Prostate gland (tissue), 2 donors: ENCODE data around the gene DEFB114. TPM values are rescaled to one million over a fixed set of nuclear protein-coding genes. Genes with fewer than 3 reads are reported as not detected.

ENCODE experiments used
- DNase-seq: peaks from one replicate; pipeline ENCODE4 v3.0.0-alpha.2; 2019; ENCODE audit warnings: low spot score
- H3K27ac ChIP-seq, 2 donors: fragments of 200-600 bp; sonication (generic); 2 replicates each; pipeline ENCODE4 v1.5.1; 2017 to 2019
- H3K27me3 ChIP-seq: fragments of 200-600 bp; sonication (generic); replicated peaks from 2 replicates; pipeline ENCODE4 v1.5.1; 2019; ENCODE audit not compliant: insufficient read depth
- H3K36me3 ChIP-seq, 2 donors: fragments of 200-600 bp; sonication (generic); 1 replicate in 1 of 2; 2 replicates in 1 of 2; pipeline versions ENCODE4 v1.5.1 to v1.8.1; 2017 to 2019
- H3K4me1 ChIP-seq: fragments of 200-600 bp; sonication (generic); replicated peaks from 2 replicates; pipeline ENCODE4 v1.5.1; 2019
- H3K4me3 ChIP-seq, 2 donors: fragments of 200-600 bp; sonication (generic); 2 replicates each; pipeline ENCODE4 v1.5.1; 2017 to 2019
- H3K9me3 ChIP-seq: fragments of 200-600 bp; sonication (generic); 2 replicates; pipeline ENCODE4 v1.5.1; 2017
- CTCF ChIP-seq, 4 experiments: fragments of 200-600 bp in 2 of 4; fragments of 450-650 bp in 2 of 4; sonication (generic) in 2 of 4; IDR thresholded peaks; 1 replicate in 3 of 4; 2 replicates in 1 of 4; pipeline ENCODE4 v1.5.1; 2016 to 2019; ENCODE audit warnings: antibody characterized with exemption in 4 of 4, mild to moderate bottlenecking in 2 of 4, moderate library complexity in 2 of 4
- POLR2A ChIP-seq: fragments of 450-650 bp; IDR thresholded peaks from one replicate; pipeline ENCODE4 v1.6.1; 2016; ENCODE audit warnings: antibody characterized with exemption, mild to moderate bottlenecking
- POLR2AphosphoS5 ChIP-seq: sonication (generic); formaldehyde crosslinking; IDR thresholded peaks from one replicate; pipeline ENCODE4 v1.6.1; 2017; ENCODE audit warnings: antibody characterized with exemption
- WGBS: methylation state at CpG from one replicate; pipeline ENCODE4 v1.1.5; 2018; 5-methylcytosine and 5-hydroxymethylcytosine counted together
- intact Hi-C: fragments of 100-400 bp; cut with DNase I; formaldehyde crosslinking; loops from one replicate; pipeline ENCODE4 v1.14.2; 2022
- total RNA-seq, 2 donors: library from RNA; depleted of rRNA; stranded (reverse); fragments of >200 nt; gene quantifications; one replicate each; pipeline ENCODE4 v1.1.0, GENCODE V29; 2016

DEFB114 gene
- total RNA-seq, 2 donors from 2014 or later: not detected

GRCh38 chr6:49933526-49933925 is 30.4 kb downstream of the DEFB114 start:
- 86% methylated on average over 10 of the region's 21 CpGs for WGBS
- TF ChIP-seq POLR2A: no peak
- TF ChIP-seq CTCF (IDR thresholded peaks at IDR 0.05): no peak
- no peak for TF ChIP-seq POLR2AphosphoS5
- no peaks in the 10 kb centered on the region for H3K9me3 ChIP-seq
- no peak overlapping the region for H3K27ac ChIP-seq
- H3K36me3 ChIP-seq: no peaks in the 10 kb centered on the region
- no peaks in the 10 kb centered on the region for H3K27me3 ChIP-seq
- no peak overlapping the region for H3K4me3 ChIP-seq
- no peak for DNase-seq
- no peaks in the 10 kb centered on the region for H3K4me1 ChIP-seq
- intact Hi-C loops: no loop called here

- no peaks in the 10 kb centered on the region for H3K4me1 ChIP-seq
- H3K36me3 ChIP-seq: no peaks in the 10 kb centered on the region
- no peaks in the 10 kb centered on the region for H3K27me3 ChIP-seq
- H3K27ac ChIP-seq: no peak overlapping the region
- DNase-seq: no peak
- TF ChIP-seq POLR2A: no peak
- TF ChIP-seq CTCF (IDR thresholded peaks at IDR 0.05): no peak
- TF ChIP-seq POLR2AphosphoS5: no peak
- no peaks in the 10 kb centered on the region for H3K9me3 ChIP-seq
- H3K4me3 ChIP-seq: no peak overlapping the region
- intact Hi-C loops: no loop called here
These were observed 34.6 kb downstream of the DEFB114 start for GRCh38 chr6:49929340-49929739.

- Histone ChIP-seq H3K27me3 (no peaks in the 10 kb centered on the region), H3K27ac (no peak overlapping the region), H3K9me3 (no peaks in the 10 kb centered on the region), H3K36me3 (no peaks in the 10 kb centered on the region), H3K4me1 (no peaks in the 10 kb centered on the region), H3K4me3 (no peak overlapping the region)
- intact Hi-C loops: no loop called here
- DNase-seq: no peak
- 51% methylated on average over 3 of the region's 3 CpGs for WGBS
- no peak for TF ChIP-seq POLR2AphosphoS5
- TF ChIP-seq CTCF (IDR thresholded peaks at IDR 0.05): no peak
- TF ChIP-seq POLR2A: no peak
These were observed 40.1 kb downstream of the DEFB114 start for GRCh38 chr6:49923826-49924225.

- intact Hi-C loops: no loop called here
- H3K27me3 ChIP-seq: no peaks in the 10 kb centered on the region
- H3K27ac ChIP-seq: no peak overlapping the region
- no peaks in the 10 kb centered on the region for H3K4me1 ChIP-seq
- no peak overlapping the region for H3K4me3 ChIP-seq
- DNase-seq: no peak
- H3K9me3 ChIP-seq: no peaks in the 10 kb centered on the region
- H3K36me3 ChIP-seq: no peaks in the 10 kb centered on the region
- WGBS: 89% methylated on average over 5 of the region's 5 CpGs
- TF ChIP-seq POLR2A: no peak
- TF ChIP-seq CTCF (IDR thresholded peaks at IDR 0.05): no peak
- no peak for TF ChIP-seq POLR2AphosphoS5
These were observed 43.9 kb downstream of the DEFB114 start for GRCh38 chr6:49919935-49920644.

- DNase-seq: no peak
- Histone ChIP-seq H3K9me3 (no peaks in the 10 kb centered on the region), H3K4me3 (no peak overlapping the region), H3K4me1 (no peaks in the 10 kb centered on the region), H3K27ac (no peak overlapping the region), H3K36me3 (no peaks in the 10 kb centered on the region), H3K27me3 (no peaks in the 10 kb centered on the region)
- intact Hi-C loops: no loop called here
- WGBS: 68% methylated on average over 4 of the region's 4 CpGs
- TF ChIP-seq POLR2AphosphoS5 (no peak), POLR2A (no peak), CTCF (IDR thresholded peaks at IDR 0.05) (no peak)
These were observed 44.7 kb downstream of the DEFB114 start for GRCh38 chr6:49919261-49919660.
